PC-9 (cell line): ENCODE results near the gene EPB41L4B.

ENCODE experiments used
- CTCF ChIP-seq: fragments of 200-600 bp; sonication (generic); conservative IDR thresholded peaks from 2 replicates; pipeline ENCODE4 v1.6.1; 2017; ENCODE audit warnings: mixed run types, antibody characterized with exemption, mild to moderate bottlenecking, moderate library complexity
- EZH2 ChIP-seq: fragments of 200-600 bp; sonication (generic); IDR thresholded peaks from 2 replicates; pipeline ENCODE4 v1.8.0; 2017; ENCODE audit warnings: antibody characterized with exemption, low read depth

DNA sequence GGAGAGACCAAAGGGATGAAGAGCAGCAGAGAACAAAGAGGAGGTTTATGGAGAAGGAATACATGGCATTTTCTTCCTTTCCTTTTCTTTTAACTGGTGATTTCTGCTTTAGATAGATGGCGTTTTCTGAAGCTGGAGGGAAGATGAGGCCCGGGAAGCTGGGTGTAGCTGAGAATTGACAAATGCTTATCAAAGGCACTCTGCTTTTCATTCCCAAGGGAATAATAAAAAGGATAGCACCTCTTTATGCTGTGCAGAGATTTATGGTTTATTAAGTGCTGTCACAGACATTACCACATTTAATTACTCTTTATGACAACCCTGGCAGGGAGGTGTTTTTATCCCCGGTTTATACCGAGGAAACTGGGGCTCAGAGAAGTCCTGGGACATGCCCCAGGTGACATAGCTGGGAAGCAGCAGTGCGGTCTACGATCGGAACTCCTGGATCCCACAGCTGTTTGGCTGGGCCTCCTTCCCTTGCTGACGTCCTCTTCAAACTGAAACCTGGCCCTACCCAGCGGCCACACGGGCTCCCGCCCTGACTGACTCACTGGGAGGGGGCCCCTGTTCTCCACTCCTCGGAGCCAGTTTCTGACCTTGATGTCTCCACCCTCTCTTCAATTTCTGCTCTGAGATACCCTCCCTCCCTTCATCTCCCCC, 8.2 kb upstream of the EPB41L4B start:
- TF ChIP-seq CTCF, result no peak
- TF ChIP-seq EZH2, result no peak
